ENCODE results near the gene C4A. TPM values are rescaled to one million over a fixed set of nuclear protein-coding genes. Genes with fewer than 3 reads are reported as not detected.
A peak's percentile ranks its signal among the peaks of the same experiment; 100 is the strongest.
"Not testable (repeated sequence)": the region's sequence is repeated elsewhere in the genome, so short reads cannot be mapped to it uniquely, and the experiment has no call there.

Gene C4A
- total RNA-seq = 3.5 and 4.2 TPM in 2 replicates
- polyA plus RNA-seq (2012) = 4.7 TPM

DNA sequence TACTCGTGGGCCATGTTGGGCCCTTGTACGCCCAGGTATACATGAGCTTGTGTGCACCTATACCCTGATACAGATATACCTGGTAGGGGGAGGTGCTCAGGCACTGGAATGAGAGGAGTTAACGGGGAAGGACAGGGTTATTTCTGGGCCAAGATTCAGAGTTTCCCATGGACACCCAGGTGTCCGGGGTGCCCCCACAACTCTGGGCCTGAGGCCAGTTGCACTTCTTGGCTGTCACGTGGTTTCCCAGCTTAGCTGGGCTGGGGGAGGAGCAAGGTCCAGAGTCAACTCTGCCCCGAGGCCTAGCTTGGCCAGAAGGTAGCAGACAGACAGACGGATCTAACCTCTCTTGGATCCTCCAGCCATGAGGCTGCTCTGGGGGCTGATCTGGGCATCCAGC, at the start of gene C4A:
Gene C4A (plus strand): TSS at position 314 of the 400 bp plus-strand sequence. CDS start 51 bp downstream, at position 365.
- not testable (repeated sequence) for DNase-seq (ENCODE audit: low read depth)

DNA sequence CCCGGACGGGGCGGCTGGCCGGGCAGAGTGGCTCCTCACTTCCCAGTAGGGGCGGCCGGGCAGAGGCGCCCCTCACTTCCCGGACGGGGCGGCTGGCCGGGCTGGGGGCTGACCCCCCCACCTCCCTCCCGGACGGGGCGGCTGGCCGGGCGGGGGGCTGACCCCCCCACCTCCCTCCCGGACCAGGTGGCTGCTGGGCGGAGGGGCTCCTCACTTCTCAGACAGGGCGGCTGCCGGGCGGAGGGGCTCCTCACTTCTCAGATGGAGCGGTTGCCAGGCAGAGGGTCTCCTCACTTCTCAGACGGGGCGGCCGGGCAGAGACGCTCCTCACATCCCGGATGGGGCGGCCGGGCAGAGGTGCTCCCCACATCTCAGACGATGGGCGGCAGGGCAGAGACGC, 49.7 kb upstream of the C4A start:
- not testable (repeated sequence) for DNase-seq (ENCODE audit: low read depth)

DNA sequence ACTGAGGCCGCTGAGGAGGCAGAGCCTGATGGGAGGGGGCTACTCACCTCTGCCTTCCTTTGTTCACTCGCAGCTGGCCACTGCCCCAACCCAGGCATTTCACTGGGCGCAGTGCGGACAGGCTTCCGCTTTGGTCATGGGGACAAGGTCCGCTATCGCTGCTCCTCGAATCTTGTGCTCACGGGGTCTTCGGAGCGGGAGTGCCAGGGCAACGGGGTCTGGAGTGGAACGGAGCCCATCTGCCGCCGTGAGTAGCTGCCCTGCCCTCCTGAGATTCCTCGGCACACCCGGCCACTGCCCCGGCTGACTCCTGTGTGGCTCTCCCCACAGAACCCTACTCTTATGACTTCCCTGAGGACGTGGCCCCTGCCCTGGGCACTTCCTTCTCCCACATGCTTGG, 48.3 kb upstream of the C4A start:
- no peak for DNase-seq (ENCODE audit: low read depth)

DNA sequence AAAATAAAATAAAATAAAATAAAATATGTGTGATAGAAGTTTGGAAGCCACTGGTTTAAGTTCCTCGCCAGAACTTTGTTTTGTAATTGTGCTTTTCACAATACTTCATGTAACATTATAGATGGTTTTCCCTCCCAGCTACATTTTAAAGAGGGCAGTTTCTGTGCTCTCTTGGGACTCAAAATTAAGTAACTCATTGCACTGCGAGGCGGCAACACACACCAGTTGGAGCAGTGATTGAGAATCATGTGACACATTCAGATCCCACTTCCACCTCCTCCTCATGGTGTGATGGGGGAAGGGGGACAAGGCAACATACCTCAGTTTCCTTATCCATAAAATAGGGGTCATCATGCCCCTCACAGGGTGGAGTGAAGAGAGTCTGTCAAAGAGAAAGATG, 46.8 kb upstream of the C4A start:
- no peak for DNase-seq (ENCODE audit: low read depth)

DNA sequence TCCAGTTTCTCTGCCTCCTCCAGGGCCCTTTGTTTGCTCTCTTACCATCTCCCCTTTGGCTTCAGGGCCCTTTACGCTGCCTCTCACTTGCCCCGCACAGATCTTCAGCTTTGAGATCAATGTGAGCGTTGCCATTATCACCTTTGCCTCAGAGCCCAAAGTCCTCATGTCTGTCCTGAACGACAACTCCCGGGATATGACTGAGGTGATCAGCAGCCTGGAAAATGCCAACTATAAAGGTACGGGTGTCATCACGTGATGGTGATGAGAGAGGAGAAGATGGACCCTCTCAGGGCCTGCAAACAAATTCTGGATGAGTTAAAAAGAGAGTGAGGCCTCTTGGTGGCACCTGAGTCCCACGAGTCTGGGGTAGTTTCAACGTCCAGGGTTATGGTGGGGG, 46.0 kb upstream of the C4A start:
- no peak for DNase-seq (ENCODE audit: low read depth)

DNA sequence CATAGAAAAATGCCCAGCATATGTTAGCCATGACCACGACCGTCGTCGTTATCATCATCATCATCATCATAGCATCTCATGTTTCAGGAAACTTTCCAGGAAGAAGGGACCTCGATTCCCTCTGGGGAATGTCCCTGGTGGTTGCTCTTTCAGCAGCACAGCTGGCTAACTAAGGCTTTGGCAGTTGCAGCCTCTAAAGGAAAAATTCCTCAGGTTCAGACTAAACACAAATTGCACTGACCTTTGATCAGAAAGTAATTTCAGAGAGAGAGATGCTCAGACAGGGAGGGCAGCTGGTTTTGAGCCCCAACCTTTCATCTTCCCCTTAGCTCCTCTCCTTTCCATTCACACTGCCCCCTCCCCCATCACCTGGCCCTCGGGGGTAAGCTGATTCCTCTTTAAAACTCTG, 41.6 kb upstream of the C4A start:
- DNase-seq (ENCODE audit: low read depth) = peak; percentile 41

DNA sequence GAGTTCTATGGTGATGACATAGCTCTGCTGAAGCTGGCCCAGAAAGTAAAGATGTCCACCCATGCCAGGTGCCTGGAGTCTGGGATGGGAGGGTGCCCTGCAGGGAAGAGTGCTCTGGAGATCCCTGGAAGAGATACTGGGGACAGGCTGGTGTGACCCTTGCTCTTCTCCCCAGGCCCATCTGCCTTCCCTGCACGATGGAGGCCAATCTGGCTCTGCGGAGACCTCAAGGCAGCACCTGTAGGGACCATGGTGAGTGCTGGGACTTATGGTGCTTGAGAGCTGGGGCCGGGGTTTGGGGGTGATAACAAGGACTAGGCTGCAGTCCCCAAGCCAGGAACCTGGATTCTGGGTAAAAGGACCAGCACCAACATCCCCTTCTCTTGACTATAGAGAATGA, 38.1 kb upstream of the C4A start:
- no peak for DNase-seq (ENCODE audit: low read depth)

DNA sequence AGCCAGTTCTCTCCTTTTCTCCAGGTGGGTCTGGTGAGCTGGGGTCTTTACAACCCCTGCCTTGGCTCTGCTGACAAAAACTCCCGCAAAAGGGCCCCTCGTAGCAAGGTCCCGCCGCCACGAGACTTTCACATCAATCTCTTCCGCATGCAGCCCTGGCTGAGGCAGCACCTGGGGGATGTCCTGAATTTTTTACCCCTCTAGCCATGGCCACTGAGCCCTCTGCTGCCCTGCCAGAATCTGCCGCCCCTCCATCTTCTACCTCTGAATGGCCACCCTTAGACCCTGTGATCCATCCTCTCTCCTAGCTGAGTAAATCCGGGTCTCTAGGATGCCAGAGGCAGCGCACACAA, 36.7 kb upstream of the C4A start:
- no peak for DNase-seq (ENCODE audit: low read depth)

DNA sequence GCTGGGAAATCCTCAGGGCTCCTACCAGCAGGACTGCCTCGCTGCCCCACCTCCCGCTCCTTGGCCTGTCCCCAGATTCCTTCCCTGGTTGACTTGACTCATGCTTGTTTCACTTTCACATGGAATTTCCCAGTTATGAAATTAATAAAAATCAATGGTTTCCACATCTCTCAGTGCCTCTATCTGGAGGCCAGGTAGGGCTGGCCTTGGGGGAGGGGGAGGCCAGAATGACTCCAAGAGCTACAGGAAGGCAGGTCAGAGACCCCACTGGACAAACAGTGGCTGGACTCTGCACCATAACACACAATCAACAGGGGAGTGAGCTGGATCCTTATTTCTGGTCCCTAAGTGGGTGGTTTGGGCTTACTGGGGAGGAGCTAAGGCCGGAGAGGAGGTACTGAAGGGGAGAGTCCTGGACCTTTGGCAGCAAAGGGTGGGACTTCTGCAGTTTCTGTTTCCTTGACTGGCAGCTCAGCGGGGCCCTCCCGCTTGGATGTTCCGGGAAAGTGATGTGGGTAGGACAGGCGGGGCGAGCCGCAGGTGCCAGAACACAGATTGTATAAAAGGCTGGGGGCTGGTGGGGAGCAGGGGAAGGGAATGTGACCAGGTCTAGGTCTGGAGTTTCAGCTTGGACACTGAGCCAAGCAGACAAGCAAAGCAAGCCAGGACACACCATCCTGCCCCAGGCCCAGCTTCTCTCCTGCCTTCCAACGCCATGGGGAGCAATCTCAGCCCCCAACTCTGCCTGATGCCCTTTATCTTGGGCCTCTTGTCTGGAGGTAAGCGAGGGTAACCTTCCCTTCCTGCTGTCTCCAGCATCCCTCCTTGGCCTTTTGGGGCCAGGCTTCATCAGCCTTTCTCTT, 36.1 kb upstream of the C4A start, which contains the start of gene CFB:
Gene CFB (plus strand): TSS at position 589 of the 863 bp plus-strand sequence. CDS start 127 bp downstream, at position 716.
- peak; percentile 66 for DNase-seq (ENCODE audit: low read depth)

DNA sequence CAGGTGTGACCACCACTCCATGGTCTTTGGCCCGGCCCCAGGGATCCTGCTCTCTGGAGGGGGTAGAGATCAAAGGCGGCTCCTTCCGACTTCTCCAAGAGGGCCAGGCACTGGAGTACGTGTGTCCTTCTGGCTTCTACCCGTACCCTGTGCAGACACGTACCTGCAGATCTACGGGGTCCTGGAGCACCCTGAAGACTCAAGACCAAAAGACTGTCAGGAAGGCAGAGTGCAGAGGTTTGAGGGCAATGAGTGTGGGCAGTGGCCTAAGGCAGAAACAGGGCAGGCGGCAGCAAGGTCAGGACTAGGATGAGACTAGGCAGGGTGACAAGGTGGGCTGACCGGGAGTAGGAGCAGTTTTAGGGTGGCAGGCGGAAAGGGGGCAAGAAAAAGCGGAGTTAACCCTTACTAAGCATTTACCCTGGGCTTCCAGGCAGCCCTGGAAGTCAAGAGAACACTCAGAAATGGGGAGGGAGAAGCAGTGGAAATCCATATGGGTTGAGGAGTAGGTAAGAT, 35.4 kb upstream of the C4A start:
- no peak for DNase-seq (ENCODE audit: low read depth)

DNA sequence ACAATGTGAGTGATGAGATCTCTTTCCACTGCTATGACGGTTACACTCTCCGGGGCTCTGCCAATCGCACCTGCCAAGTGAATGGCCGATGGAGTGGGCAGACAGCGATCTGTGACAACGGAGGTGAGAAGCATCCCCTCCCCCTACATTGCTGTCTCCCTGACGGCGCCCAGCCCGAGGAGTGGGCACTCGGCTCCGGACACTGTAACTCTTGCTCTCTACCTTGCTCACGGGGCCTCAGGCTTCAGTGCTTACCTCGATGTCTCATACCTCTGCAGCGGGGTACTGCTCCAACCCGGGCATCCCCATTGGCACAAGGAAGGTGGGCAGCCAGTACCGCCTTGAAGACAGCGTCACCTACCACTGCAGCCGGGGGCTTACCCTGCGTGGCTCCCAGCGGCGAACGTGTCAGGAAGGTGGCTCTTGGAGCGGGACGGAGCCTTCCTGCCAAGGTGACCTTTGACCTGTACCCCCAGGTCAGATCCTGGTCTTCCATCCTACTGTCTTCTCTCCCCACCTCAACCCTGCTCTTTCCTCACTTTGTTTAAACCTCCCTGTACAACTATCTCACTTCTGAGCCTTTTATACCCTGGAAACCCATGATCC, 34.7 kb upstream of the C4A start:
- DNase-seq (ENCODE audit: low read depth) = no peak

DNA sequence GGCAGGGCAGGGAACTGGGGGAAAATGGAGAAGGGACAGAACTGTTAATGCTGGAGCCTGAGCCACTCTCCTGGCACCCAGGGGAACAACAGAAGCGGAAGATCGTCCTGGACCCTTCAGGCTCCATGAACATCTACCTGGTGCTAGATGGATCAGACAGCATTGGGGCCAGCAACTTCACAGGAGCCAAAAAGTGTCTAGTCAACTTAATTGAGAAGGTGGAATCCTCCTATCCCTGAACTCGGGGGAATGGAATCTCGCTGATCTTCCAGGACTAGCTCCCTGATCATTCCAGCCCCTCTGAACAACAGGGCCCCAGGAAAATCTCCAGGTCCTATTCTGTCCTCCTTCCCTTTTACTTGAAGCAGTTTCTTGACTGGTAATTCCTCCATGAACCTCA, 34.0 kb upstream of the C4A start:
- DNase-seq (ENCODE audit: low read depth) = no peak

DNA sequence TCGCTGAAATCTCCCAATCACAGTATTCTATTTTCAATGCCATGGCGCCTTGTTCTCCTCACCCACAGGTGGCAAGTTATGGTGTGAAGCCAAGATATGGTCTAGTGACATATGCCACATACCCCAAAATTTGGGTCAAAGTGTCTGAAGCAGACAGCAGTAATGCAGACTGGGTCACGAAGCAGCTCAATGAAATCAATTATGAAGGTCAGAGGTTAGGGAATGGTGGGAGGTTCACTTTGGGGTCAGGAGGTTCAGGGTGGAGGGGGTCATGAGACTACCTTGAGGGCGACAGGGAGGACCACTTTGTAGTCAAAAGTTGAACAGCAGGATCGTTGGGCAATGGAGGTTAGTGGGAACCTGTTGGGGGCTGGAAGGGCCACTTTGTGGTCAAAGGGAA, 33.6 kb upstream of the C4A start:
- DNase-seq (ENCODE audit: low read depth) = no peak

DNA sequence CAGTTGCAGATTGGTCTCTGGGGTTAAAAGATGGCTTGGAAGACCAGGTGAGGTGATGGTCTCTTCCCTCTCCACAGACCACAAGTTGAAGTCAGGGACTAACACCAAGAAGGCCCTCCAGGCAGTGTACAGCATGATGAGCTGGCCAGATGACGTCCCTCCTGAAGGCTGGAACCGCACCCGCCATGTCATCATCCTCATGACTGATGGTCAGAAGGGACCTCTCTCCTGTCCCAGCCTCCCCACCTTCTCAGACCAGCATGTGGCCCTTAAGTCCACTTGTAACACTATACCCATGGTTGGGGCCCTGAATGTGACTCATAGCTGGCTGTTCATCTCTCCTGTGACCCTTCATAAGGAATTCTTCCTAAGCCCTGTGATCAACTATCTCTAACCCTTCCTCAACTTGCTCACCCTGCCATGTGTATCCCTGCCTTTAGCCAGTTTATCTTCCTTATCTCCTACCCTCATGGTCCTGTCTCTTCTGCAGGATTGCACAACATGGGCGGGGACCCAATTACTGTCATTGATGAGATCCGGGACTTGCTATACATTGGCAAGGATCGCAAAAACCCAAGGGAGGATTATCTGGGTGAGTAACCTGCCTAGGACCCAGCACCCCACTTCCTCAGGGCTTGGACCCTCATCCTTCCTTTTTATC, 33.0 kb upstream of the C4A start:
- no peak for DNase-seq (ENCODE audit: low read depth)

DNA sequence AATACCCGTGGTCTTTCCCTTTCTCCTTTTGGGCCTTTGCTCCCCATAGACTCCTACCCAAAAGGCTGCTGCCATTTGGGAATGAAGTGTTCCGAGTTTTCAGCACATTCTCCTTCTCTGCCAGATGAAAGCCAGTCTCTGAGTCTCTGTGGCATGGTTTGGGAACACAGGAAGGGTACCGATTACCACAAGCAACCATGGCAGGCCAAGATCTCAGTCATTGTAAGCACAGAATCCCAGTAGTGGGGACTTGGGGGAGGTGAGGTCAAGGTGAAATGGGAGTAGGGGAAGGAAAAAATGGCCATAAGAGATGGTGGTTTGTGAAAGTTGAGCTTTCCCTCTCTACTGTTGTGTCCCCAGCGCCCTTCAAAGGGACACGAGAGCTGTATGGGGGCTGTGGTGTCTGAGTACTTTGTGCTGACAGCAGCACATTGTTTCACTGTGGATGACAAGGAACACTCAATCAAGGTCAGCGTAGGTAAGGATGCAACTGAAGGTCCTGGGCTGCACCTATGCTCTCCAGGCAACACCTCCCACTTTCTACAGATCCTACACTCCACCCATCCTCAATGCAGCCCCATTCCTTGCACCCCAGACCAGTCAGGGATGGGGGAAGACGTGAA, 31.8 kb upstream of the C4A start:
- no peak for DNase-seq (ENCODE audit: low read depth)

DNA sequence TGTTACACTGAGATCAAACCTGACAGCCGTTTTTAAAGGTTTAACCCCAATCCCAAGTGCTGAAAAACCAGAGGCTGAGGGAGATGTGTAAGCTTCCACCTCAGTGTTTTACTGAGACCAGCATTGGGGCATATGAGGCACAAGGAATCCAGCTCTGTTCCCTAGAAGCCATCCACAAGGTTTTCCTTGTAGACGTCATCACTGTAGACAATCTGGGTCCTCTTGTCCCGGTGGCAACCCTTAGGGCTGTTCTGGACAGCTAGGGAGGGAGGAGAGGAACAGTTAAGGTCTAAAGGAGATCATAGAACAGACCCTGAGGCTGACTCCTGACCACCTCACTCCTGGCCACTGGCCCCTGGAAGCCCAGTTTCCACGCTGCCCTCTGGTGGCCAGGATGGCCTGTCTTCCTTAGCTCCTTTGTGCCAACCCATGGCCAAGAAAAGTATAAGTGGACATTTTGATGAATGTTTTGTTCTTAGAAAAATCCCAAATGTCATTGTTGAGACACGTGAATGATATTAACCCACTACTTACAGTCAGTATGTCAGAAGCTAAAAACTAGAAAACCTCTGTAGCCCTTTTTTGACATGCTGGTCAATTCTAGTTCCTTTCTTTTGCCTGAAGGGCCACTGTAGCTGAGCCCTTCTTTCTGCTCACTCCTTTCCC, 29.6 kb upstream of the C4A start:
- peak; percentile 78 for DNase-seq (ENCODE audit: low read depth)

DNA sequence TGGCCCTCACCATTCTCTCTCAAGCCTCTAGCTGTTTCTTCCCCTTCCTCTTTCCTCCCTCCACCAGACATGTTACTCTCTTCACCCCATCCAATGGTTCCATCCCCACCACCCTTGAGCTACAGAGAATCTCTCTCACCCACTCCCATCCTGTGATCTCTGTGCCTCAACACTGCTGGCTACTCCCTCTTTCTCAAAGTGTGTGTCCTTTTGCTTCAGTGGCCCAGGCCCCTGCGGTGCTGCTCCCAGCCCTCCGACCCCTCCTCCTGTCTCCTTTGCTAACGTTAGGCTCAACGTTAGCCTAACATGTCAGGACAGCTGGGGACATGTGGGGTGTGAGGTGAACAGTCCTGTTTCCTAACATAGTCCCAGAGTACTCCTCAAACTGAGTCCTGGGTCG, 29.0 kb upstream of the C4A start:
- DNase-seq (ENCODE audit: low read depth) = no peak

DNA sequence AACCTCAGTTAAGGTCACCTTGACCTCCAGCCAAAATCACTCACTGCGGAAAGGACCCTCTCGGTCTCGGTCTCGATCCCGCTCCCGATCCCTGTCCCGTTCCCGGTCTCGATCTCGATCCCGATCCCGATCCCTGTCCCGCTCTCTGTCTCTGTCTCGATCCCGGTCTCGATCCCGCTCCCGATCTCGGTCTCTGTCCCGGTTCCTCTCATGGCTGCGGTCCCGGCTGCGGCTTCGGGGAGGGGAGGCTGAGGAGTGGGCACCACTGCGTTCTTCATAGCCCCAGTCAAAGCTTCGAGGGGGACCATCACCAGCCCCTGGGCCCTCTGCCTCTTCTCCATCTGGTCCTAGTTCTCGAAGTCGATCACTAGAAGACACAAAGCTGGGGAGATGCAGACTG, 27.3 kb upstream of the C4A start:
- no peak for DNase-seq (ENCODE audit: low read depth)

DNA sequence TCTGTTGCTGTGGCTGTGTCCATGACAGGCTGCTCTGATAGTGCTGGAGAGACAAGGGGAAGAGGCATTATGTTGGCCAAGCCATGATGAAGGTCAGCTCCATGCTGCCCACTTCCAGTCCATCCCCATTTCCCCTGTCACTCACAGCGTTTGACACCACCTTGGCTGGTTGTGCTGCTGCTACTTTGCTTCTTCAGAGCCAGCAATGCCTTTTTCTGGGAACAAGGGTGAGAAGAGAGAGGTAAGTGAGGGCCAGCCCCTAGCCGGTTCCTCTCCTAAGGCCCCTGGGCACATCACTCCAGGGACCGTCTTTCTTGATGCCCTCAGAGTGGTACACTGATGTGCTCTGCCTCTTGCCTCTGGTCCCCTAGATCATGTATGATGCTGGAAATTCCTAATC, 25.1 kb upstream of the C4A start:
- DNase-seq (ENCODE audit: low read depth) = no peak

DNA sequence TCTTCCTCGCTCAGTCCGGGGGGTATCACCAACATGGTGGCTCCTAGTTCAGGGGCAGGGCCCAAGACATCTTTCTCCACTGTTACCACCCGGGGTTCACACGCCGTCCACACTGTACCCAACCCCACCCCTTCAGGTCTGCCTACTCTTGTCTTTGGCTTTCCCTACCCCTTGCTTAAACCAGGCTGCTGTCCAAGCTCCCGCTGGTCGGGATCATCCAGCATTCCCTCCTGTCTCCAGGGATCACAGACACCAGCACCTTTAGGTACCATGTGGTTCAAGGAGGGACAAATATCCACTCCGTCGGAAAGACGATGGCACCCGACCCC, 23.5 kb upstream of the C4A start:
- DNase-seq (ENCODE audit: low read depth) = no peak

Data from myocyte (in vitro differentiated cells).